Astrocyte of the spinal cord (primary cell): ENCODE data around the gene ZC3H14.

Source experiments
- DNase-seq: peaks from one replicate; pipeline ENCODE4 v3.0.0; 2011; ENCODE audit warnings: low read depth, low spot score
- H3K4me3 ChIP-seq: 2 replicates; pipeline ENCODE4 v1.5.1; 2011; ENCODE audit warnings: low read depth, mild to moderate bottlenecking, low read length, moderate library complexity
- CTCF ChIP-seq: IDR thresholded peaks from 2 replicates; pipeline ENCODE4 v1.5.1; 2012; ENCODE audit warnings: low read depth, mild to moderate bottlenecking, low read length, inconsistent platforms
- in situ Hi-C: cut with HindIII; loops from 2 replicates; pipeline ENCODE4 v1.10.0; 2017; ENCODE audit warnings: low sequenced_read_pairs

ZC3H14 gene

GRCh38 chr14:88613552-88614010 lies 50.7 kb downstream of the ZC3H14 start:
- in situ Hi-C loops: no loop called here
- TF ChIP-seq CTCF: no peak
- H3K4me3 ChIP-seq: no peak overlapping the region
- peak; percentile 85 for DNase-seq

GRCh38 chr14:88614218-88614907 lies 51.5 kb downstream of the ZC3H14 start:
- peak; percentile 84 for DNase-seq
- in situ Hi-C loops: no loop called here
- TF ChIP-seq CTCF: no peak
- no peak overlapping the region for H3K4me3 ChIP-seq

GRCh38 chr14:88616697-88617096 lies 53.9 kb downstream of the ZC3H14 start:
- H3K4me3 ChIP-seq: no peak overlapping the region
- DNase-seq: no peak
- no peak for TF ChIP-seq CTCF
- in situ Hi-C loops: no loop called here

GRCh38 chr14:88617479-88617878 lies 54.6 kb downstream of the ZC3H14 start:
- H3K4me3 ChIP-seq: no peak overlapping the region
- no peak for TF ChIP-seq CTCF
- DNase-seq: no peak
- in situ Hi-C loops: no loop called here

GRCh38 chr14:88618476-88618875 lies 55.6 kb downstream of the ZC3H14 start:
- H3K4me3 ChIP-seq: no peak overlapping the region
- in situ Hi-C loops: no loop called here
- no peak for DNase-seq
- no peak for TF ChIP-seq CTCF

GRCh38 chr14:88621100-88621499 lies 58.3 kb downstream of the ZC3H14 start:
- in situ Hi-C loops: no loop called here
- no peak for TF ChIP-seq CTCF

More at GRCh38 chr14:88621100-88621499, 58.3 kb downstream of the ZC3H14 start:
- no peak overlapping the region for H3K4me3 ChIP-seq
- no peak for DNase-seq
